IMR-90 (cell line): ENCODE results near the gene COL15A1. TPM values are rescaled to one million over a fixed set of nuclear protein-coding genes. Genes with fewer than 3 reads are reported as not detected.
A peak's percentile ranks its signal among the peaks of the same experiment; 100 is the strongest.

ENCODE experiments used
- ATAC-seq: fragments of 200-7000 bp; cut with Tn5 transposase; 2 replicates; pipeline ENCODE4 v1.9.1; 2020; ENCODE audit warnings: low read depth, mild to moderate bottlenecking, moderate library complexity
- BruUV-seq: library from RNA; stranded (reverse); fragments of 400-500 nt; replicated peaks from 2 replicates; lab custom pipeline; 2021; lab: Mats Ljungman, UMichigan
- CTCF ChIA-PET: fragments of 300-600 bp; formaldehyde crosslinking; extraction: SDS; loops from one replicate; lab custom pipeline; 2021; ENCODE audit warnings: antibody characterized with exemption; lab: Yijun Ruan, JAX
- POLR2A ChIA-PET: fragments of 300-600 bp; sonication (Branson Sonifier 250); formaldehyde crosslinking; loops from one replicate; lab custom pipeline; 2022; ENCODE audit warnings: antibody characterized with exemption; ENCODE audit not compliant: unreplicated experiment; lab: Charles Lee
- DNase-seq: peaks from one replicate; pipeline ENCODE4 v3.0.0; 2013
- H2AFZ ChIP-seq: replicated peaks from 2 replicates; pipeline ENCODE3; 2013; ENCODE audit warnings: low read length, mild to moderate bottlenecking; ENCODE audit not compliant: poor library complexity
- H2AK5ac ChIP-seq: 2 replicates; pipeline ENCODE4 v1.6.1; 2013; ENCODE audit warnings: low read depth, low read length, inconsistent platforms
- H2AK9ac ChIP-seq: replicated peaks from 2 replicates; pipeline ENCODE3; 2013; ENCODE audit warnings: mild to moderate bottlenecking, low read depth, low read length, moderate library complexity; ENCODE audit not compliant: poor library complexity
- H2BK120ac ChIP-seq: 2 replicates; pipeline ENCODE4 v1.6.1; 2013; ENCODE audit warnings: low read depth, low read length, inconsistent platforms
- H2BK15ac ChIP-seq: 3 replicates; pipeline ENCODE4 v1.6.1; 2013; ENCODE audit warnings: low read depth, low read length, inconsistent platforms
- H2BK20ac ChIP-seq: 2 replicates; pipeline ENCODE4 v1.6.1; 2013; ENCODE audit warnings: low read depth, mild to moderate bottlenecking, inconsistent platforms, low read length, moderate library complexity
- H2BK5ac ChIP-seq: 2 replicates; pipeline ENCODE4 v1.6.1; 2013; ENCODE audit warnings: mild to moderate bottlenecking, low read depth, low read length, inconsistent platforms; ENCODE audit not compliant: poor library complexity, severe bottlenecking
- H3K14ac ChIP-seq: replicated peaks from 2 replicates; pipeline ENCODE4 v1.6.1; 2013; ENCODE audit warnings: low read depth, low read length, inconsistent platforms
- H3K18ac ChIP-seq: 2 replicates; pipeline ENCODE4 v1.6.1; 2013; ENCODE audit warnings: low read depth, low read length, control low read depth
- H3K23ac ChIP-seq: 2 replicates; pipeline ENCODE4 v1.6.1; 2013; ENCODE audit warnings: low read depth, low read length, inconsistent platforms
- H3K27ac ChIP-seq: 2 replicates; pipeline ENCODE4 v1.5.1; 2013; ENCODE audit warnings: mild to moderate bottlenecking, control low read depth, low read length; ENCODE audit not compliant: insufficient read depth
- H3K27me3 ChIP-seq: 2 replicates; pipeline ENCODE4 v1.6.1; 2013; ENCODE audit warnings: low read length; ENCODE audit not compliant: control insufficient read depth, insufficient read depth
- H3K36me3 ChIP-seq: 2 replicates; pipeline ENCODE4 v1.6.1; 2013; ENCODE audit warnings: low read length, mixed read lengths; ENCODE audit not compliant: control insufficient read depth, insufficient read depth
- H3K4ac ChIP-seq: 2 replicates; pipeline ENCODE4 v1.6.1; 2013; ENCODE audit warnings: low read depth, low read length, inconsistent platforms
- H3K4me1 ChIP-seq: 2 replicates; pipeline ENCODE4 v1.6.1; 2013; ENCODE audit warnings: low read length, mixed read lengths; ENCODE audit not compliant: control insufficient read depth, insufficient read depth
- H3K4me2 ChIP-seq: 2 replicates; pipeline ENCODE4 v1.6.1; 2013; ENCODE audit warnings: low read depth, mild to moderate bottlenecking, control low read depth, low read length, moderate library complexity
- H3K4me3 ChIP-seq: 2 replicates; pipeline ENCODE4 v1.5.1; 2013; ENCODE audit warnings: low read depth, mild to moderate bottlenecking, control low read depth, low read length, moderate library complexity; ENCODE audit not compliant: insufficient read depth
- H3K56ac ChIP-seq: 2 replicates; pipeline ENCODE4 v1.6.1; 2013; ENCODE audit warnings: low read length, inconsistent platforms; ENCODE audit not compliant: insufficient read depth; ENCODE audit errors: extremely low read depth
- H3K79me1 ChIP-seq, 2 experiments: 2 replicates each; pipeline ENCODE4 v1.6.1; 2013; ENCODE audit warnings: low read length in 2 of 2, inconsistent platforms in 1 of 2, low read depth in 1 of 2
- H3K9ac ChIP-seq: 2 replicates; pipeline ENCODE4 v1.6.1; 2013; ENCODE audit warnings: low read depth, low read length, control low read depth
- H3K9me1 ChIP-seq: 2 replicates; pipeline ENCODE4 v1.6.1; 2013; ENCODE audit warnings: low read length, inconsistent platforms; ENCODE audit not compliant: insufficient read depth
- H3K9me3 ChIP-seq: 2 replicates; pipeline ENCODE4 v1.6.1; 2013; ENCODE audit warnings: low read length; ENCODE audit not compliant: control insufficient read depth, insufficient read depth
- H4K20me1 ChIP-seq: 2 replicates; pipeline ENCODE4 v1.6.1; 2013; ENCODE audit warnings: low read length, inconsistent platforms; ENCODE audit not compliant: insufficient read depth
- H4K5ac ChIP-seq: 2 replicates; pipeline ENCODE4 v1.6.1; 2013; ENCODE audit warnings: mild to moderate bottlenecking, low read depth, low read length, control low read depth
- H4K8ac ChIP-seq, 2 experiments: 2 replicates each; pipeline ENCODE4 v1.6.1; 2013; ENCODE audit warnings: low read depth in 2 of 2, low read length in 2 of 2, control low read depth in 1 of 2, inconsistent platforms in 1 of 2
- H4K91ac ChIP-seq: 2 replicates; pipeline ENCODE4 v1.6.1; 2013; ENCODE audit warnings: low read depth, low read length, inconsistent platforms; ENCODE audit not compliant: insufficient read depth
- BHLHE40 ChIP-seq: fragments of 150-350 bp; IDR thresholded peaks from 2 replicates; pipeline ENCODE4 v1.6.1; 2016; ENCODE audit warnings: mild to moderate bottlenecking, low read depth, low read length
- CEBPB ChIP-seq: IDR thresholded peaks from 2 replicates; pipeline ENCODE4 v1.6.1; 2012; ENCODE audit warnings: low read depth, low read length, improper control_type of control experiment
- CHD1 ChIP-seq: IDR thresholded peaks from 2 replicates; pipeline ENCODE4 v1.6.1; 2012; ENCODE audit warnings: low read depth, low read length, improper control_type of control experiment
- CTCF ChIP-seq: conservative IDR thresholded peaks from 2 replicates; pipeline ENCODE4 v1.5.1; 2012; ENCODE audit warnings: mild to moderate bottlenecking, low read depth, low read length, improper control_type of control experiment
- ELK1 ChIP-seq: fragments of 150-350 bp; IDR thresholded peaks from 2 replicates; pipeline ENCODE4 v1.6.1; 2016; ENCODE audit warnings: low read depth, mild to moderate bottlenecking, low read length, moderate library complexity, borderline replicate concordance
- FOS ChIP-seq: fragments of 150-350 bp; IDR thresholded peaks from 2 replicates; pipeline ENCODE4 v1.6.1; 2016; ENCODE audit warnings: low read depth, low read length
- MAFK ChIP-seq: IDR thresholded peaks from 2 replicates; pipeline ENCODE4 v1.6.1; 2012; ENCODE audit warnings: low read depth, low read length, improper control_type of control experiment
- MAZ ChIP-seq: IDR thresholded peaks from 2 replicates; pipeline ENCODE4 v1.6.1; 2012; ENCODE audit warnings: low read depth, mild to moderate bottlenecking, low read length, improper control_type of control experiment, moderate library complexity, borderline replicate concordance
- MXI1 ChIP-seq: IDR thresholded peaks from 2 replicates; pipeline ENCODE4 v1.6.1; 2012; ENCODE audit warnings: low read depth, mild to moderate bottlenecking, low read length, moderate library complexity, borderline replicate concordance
- NFE2L2 ChIP-seq: fragments of 150-350 bp; IDR thresholded peaks from 2 replicates; pipeline ENCODE4 v1.6.1; 2016; ENCODE audit warnings: low read depth, mild to moderate bottlenecking, low read length
- RAD21 ChIP-seq: IDR thresholded peaks from 2 replicates; pipeline ENCODE4 v1.6.1; 2012; ENCODE audit warnings: low read length, improper control_type of control experiment
- RCOR1 ChIP-seq: IDR thresholded peaks from 2 replicates; pipeline ENCODE4 v1.6.1; 2012; ENCODE audit warnings: mild to moderate bottlenecking, low read length, improper control_type of control experiment; ENCODE audit not compliant: insufficient replicate concordance
- RFX5 ChIP-seq: IDR thresholded peaks from 2 replicates; pipeline ENCODE4 v1.8.0; 2012; ENCODE audit warnings: low read depth, mild to moderate bottlenecking, low read length, moderate library complexity
- SMC3 ChIP-seq: fragments of 150-350 bp; IDR thresholded peaks from 2 replicates; pipeline ENCODE4 v1.6.1; 2016; ENCODE audit warnings: low read depth, mild to moderate bottlenecking, antibody characterized with exemption, low read length, moderate library complexity
- USF2 ChIP-seq: fragments of 150-350 bp; IDR thresholded peaks from 2 replicates; pipeline ENCODE4 v1.6.1; 2017; ENCODE audit warnings: mild to moderate bottlenecking, antibody characterized with exemption, low read length, low read depth
- WGBS, 2 experiments: methylation state at CpG; one replicate each; pipeline versions ENCODE4 v1.1.5 to v1.1.7; 2013; ENCODE audit warnings: missing lambda C conversion rate in 2 of 2; ENCODE audit not compliant: insufficient read length in 1 of 2; ENCODE audit errors: extremely low coverage in 2 of 2; 5-methylcytosine and 5-hydroxymethylcytosine counted together
- dilution Hi-C: fragments of 300-500 bp; cut with HindIII; formaldehyde crosslinking; loops from one replicate; pipeline ENCODE4 v1.14.3; 2018; ENCODE audit warnings: low sequenced_read_pairs; ENCODE audit not compliant: unreplicated experiment
- in situ Hi-C: fragments of 300-500 bp; cut with MboI; formaldehyde crosslinking; loops from 3 replicates; pipeline ENCODE4 v1.14.3; 2019; ENCODE audit warnings: low sequenced_read_pairs, inconsistent platforms, mixed read lengths
- intact Hi-C: fragments of 100-400 bp; cut with micrococcal nuclease; formaldehyde crosslinking; loops from 2 replicates; pipeline ENCODE4 v1.10.0; 2022
- polyA plus RNA-seq, 3 experiments: library from polyadenylated mRNA; depleted of rRNA; stranded (reverse); fragments of >200 nt; gene quantifications; 2 replicates each; pipeline ENCODE4 v1.2.3, GENCODE V29; 2012; ENCODE audit warnings: low replicate concordance in 1 of 3
- total RNA-seq: library from RNA; depleted of rRNA; stranded (reverse); fragments of >200 nt; gene quantifications from 2 replicates; pipeline ENCODE4 v1.2.3, GENCODE V29; 2012

Gene COL15A1
- total and polyA plus RNA-seq, 2 of the 4 experiments (the other 2 are of a cell fraction) = 2.2 to 3.7 TPM

GRCh38 chr9:99040251-99040900 lies 96.7 kb downstream of the COL15A1 start:
- CTCF ChIA-PET = no interaction called here
- no peak for DNase-seq
- peak overlapping the region; percentile 90 for H4K5ac ChIP-seq
- TF ChIP-seq USF2 (no peak), RFX5 (no peak), FOS (no peak), MAFK (no peak), ELK1 (no peak), CEBPB (no peak), MXI1 (no peak), RCOR1 (no peak), MAZ (no peak), CTCF (no peak), BHLHE40 (no peak), RAD21 (no peak), CHD1 (no peak), NFE2L2 (no peak), SMC3 (no peak)

More at GRCh38 chr9:99040251-99040900, 96.7 kb downstream of the COL15A1 start:
- Histone ChIP-seq H3K4me1 (peaks cover 24% of the 10 kb centered on the region), H2BK15ac (peak overlapping the region; percentile 62), H4K20me1 (0 out of 2 replicates have a peak, but pooled peaks cover 3% of the 10 kb centered on the region), H3K4me2 (no peak overlapping the region), H4K8ac (peak overlapping the region; percentile 75 to 89), H3K9me1 (peaks cover 24% of the 10 kb centered on the region), H3K14ac (peak overlapping the region; percentile 84), H3K18ac (peak overlapping the region; percentile 87), H3K4ac (peak overlapping the region; percentile 98), H2AK5ac (peak overlapping the region; percentile 98), H3K27me3 (no peaks in the 10 kb centered on the region), H3K36me3 (peaks cover 38% of the 10 kb centered on the region; the same call in 1 of the 2 replicates), H4K91ac (peak overlapping the region; percentile 93), H2BK20ac (peak overlapping the region; percentile 97), H3K23ac (peak overlapping the region; percentile 96), H3K27ac (peak overlapping the region; percentile 97), H3K9ac (peak overlapping the region; percentile 25), H3K9me3 (peaks cover 17% of the 10 kb centered on the region), H2BK120ac (peak overlapping the region; percentile 97), H2AK9ac (peak overlapping the region; percentile 53), H3K79me1 (peaks cover 0 to 10% of the 10 kb centered on the region in 2 experiments; a peak in 1 of 4 replicates), H3K4me3 (no peak overlapping the region), H2AFZ (no peak overlapping the region), H3K56ac (peak overlapping the region; percentile 67), H2BK5ac (peak overlapping the region; percentile 96)
- WGBS, 2 experiments = 80% methylated on average over 1 of the region's 10 CpGs; no CpG with 5 or more reads in 1 of the 2 experiments
- POLR2A ChIA-PET = no interaction called here
- ATAC-seq = no peak
- in situ Hi-C loops = no loop called here
- no TSS peak for BruUV-seq
- intact Hi-C loops = no loop called here
- dilution Hi-C loops = no loop called here
